Measurements from ENCODE around the gene TXNDC17.

The TXNDC17 gene

DNA sequence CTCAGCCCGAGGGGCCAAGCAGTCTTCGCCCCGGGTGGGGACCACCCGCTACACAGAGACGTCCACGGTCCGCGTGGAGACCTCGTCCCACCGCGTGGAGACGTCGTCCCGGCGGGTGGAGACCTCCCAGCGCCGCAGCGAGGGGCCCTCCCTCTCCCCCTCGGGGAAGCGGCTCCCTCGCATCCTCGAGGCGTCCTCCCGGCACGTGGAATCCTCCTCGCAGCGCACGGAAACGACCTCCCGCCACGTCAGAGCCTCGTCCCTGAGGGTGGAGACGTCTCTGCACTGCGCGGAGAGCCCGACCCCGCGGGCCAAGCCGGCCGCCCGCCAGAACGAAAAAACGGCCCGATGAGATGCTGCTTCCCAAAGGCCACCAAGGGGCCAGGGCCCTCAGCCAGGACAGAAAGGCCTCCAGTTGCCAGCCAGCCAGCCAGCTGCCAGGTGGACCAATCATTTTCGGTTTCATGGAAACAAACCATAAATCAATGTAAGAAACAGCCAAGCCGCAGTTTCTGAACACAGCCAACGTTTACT, 11.1 kb downstream of the TXNDC17 start (continued):
- 0 out of 2 replicates have a peak, but pooled peaks have one; percentile 9 for TF ChIP-seq ZBTB21 (tag by site-specific recombination; IDR thresholded peaks at IDR 0.05)
- TF ChIP-seq ZNF146 (tag by site-specific recombination; IDR thresholded peaks at IDR 0.05), result peak; percentile 27; the same call in 1 of the 2 replicates
- TF ChIP-seq ZNF561 (tag by site-specific recombination; IDR thresholded peaks at IDR 0.05; ENCODE audit: borderline replicate concordance), result no peak; the same call in 1 of the 2 replicates
- TF ChIP-seq ZNF169 (tag by site-specific recombination; IDR thresholded peaks at IDR 0.05), result 0 out of 2 replicates have a peak, but pooled peaks have one; percentile 28
- no peak; the same call in 1 of the 2 replicates for TF ChIP-seq ZNF16 (tag by site-specific recombination; IDR thresholded peaks at IDR 0.05; ENCODE audit: low read depth)
- TF ChIP-seq ZNF274 (IDR thresholded peaks at IDR 0.05; ENCODE audit: low read length), result no peak
- TF ChIP-seq ZNF274 (tag by site-specific recombination; IDR thresholded peaks at IDR 0.05; ENCODE audit: borderline replicate concordance), result no peak
- peak; percentile 48; the same call in 1 of the 2 replicates for TF ChIP-seq ZNF600 (tag by site-specific recombination; IDR thresholded peaks at IDR 0.05)
- no peak for TF ChIP-seq ZNF433 (tag by site-specific recombination; IDR thresholded peaks at IDR 0.05; ENCODE audit: low read depth)
- no peak for TF ChIP-seq MZF1 (tag by site-specific recombination; IDR thresholded peaks at IDR 0.05; ENCODE audit: borderline replicate concordance)
- TF ChIP-seq YY1 (tag by site-specific recombination; IDR thresholded peaks at IDR 0.05), result peak; percentile 27; the same call in 1 of the 2 replicates
- TF ChIP-seq ZNF391 (tag by site-specific recombination; IDR thresholded peaks at IDR 0.05; ENCODE audit: borderline replicate concordance, low read depth), result no peak
- no peak for TF ChIP-seq ZNF404 (tag by site-specific recombination; IDR thresholded peaks at IDR 0.05)
- no peak for TF ChIP-seq GFI1B (tag by site-specific recombination; IDR thresholded peaks at IDR 0.05)
- peak; percentile 97 for TF ChIP-seq ZNF335 (tag by site-specific recombination; conservative IDR thresholded peaks at IDR 0.05)
- TF ChIP-seq, protein P1, sequence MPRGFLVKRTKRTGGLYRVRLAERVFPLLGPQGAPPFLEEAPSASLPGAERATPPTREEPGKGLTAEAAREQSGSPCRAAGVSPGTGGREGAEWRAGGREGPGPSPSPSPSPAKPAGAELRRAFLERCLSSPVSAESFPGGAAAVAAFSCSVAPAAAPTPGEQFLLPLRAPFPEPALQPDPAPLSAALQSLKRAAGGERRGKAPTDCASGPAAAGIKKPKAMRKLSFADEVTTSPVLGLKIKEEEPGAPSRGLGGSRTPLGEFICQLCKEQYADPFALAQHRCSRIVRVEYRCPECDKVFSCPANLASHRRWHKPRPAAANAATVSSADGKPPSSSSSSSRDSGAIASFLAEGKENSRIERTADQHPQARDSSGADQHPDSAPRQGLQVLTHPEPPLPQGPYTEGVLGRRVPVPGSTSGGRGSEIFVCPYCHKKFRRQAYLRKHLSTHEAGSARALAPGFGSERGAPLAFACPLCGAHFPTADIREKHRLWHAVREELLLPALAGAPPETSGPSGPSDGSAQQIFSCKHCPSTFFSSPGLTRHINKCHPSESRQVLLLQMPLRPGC (tag by site-specific recombination; IDR thresholded peaks at IDR 0.05), result peak; percentile 40; the same call in 1 of the 2 replicates
- TF ChIP-seq, protein P2, sequence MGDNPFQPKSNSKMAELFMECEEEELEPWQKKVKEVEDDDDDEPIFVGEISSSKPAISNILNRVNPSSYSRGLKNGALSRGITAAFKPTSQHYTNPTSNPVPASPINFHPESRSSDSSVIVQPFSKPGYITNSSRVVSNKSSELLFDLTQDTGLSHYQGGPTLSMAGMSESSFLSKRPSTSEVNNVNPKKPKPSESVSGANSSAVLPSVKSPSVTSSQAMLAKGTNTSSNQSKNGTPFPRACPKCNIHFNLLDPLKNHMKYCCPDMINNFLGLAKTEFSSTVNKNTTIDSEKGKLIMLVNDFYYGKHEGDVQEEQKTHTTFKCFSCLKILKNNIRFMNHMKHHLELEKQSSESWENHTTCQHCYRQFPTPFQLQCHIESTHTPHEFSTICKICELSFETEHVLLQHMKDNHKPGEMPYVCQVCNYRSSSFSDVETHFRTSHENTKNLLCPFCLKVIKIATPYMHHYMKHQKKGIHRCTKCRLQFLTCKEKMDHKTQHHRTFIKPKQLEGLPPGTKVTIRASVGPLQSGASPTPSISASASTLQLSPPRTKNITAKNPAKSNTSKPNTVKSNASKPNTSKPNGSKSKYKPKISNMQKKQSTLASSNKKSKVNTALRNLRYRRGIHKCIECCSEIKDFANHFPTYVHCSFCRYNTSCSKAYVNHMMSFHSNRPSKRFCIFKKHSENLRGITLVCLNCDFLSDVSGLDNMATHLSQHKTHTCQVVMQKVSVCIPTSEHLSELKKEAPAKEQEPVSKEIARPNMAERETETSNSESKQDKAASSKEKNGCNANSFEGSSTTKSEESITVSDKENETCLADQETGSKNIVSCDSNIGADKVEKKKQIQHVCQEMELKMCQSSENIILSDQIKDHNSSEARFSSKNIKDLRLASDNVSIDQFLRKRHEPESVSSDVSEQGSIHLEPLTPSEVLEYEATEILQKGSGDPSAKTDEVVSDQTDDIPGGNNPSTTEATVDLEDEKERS (tag by site-specific recombination; IDR thresholded peaks at IDR 0.05), result no peak
- TF ChIP-seq, protein P3, sequence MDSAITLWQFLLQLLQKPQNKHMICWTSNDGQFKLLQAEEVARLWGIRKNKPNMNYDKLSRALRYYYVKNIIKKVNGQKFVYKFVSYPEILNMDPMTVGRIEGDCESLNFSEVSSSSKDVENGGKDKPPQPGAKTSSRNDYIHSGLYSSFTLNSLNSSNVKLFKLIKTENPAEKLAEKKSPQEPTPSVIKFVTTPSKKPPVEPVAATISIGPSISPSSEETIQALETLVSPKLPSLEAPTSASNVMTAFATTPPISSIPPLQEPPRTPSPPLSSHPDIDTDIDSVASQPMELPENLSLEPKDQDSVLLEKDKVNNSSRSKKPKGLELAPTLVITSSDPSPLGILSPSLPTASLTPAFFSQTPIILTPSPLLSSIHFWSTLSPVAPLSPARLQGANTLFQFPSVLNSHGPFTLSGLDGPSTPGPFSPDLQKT (IDR thresholded peaks at IDR 0.05; ENCODE audit: borderline replicate concordance, low read depth, low read length), result no peak
- TF ChIP-seq, protein P4, sequence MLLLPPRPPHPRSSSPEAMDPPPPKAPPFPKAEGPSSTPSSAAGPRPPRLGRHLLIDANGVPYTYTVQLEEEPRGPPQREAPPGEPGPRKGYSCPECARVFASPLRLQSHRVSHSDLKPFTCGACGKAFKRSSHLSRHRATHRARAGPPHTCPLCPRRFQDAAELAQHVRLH (tag by site-specific recombination; IDR thresholded peaks at IDR 0.05), result no peak
- no peak for TF ChIP-seq ZNF114 (tag by site-specific recombination; IDR thresholded peaks at IDR 0.05)
- no peak for TF ChIP-seq ZNF37A (tag by site-specific recombination; IDR thresholded peaks at IDR 0.05)
- TF ChIP-seq ZIC2 (tag by site-specific recombination; IDR thresholded peaks at IDR 0.05), result peak; percentile 90
